Right kidney (tissue), 9 donors: ENCODE results near the gene MCM6.
"Not testable (repeated sequence)": the region's sequence is repeated elsewhere in the genome, so short reads cannot be mapped to it uniquely, and the experiment has no call there.

Source experiments
- DNase-seq: peaks from one replicate; pipeline ENCODE4 v3.0.0-alpha.2; 2016
- long read RNA-seq, 8 donors: transcript quantifications; one replicate each; lab custom pipeline, GENCODE V29; 2026

MCM6 gene
- long read RNA-seq, donor 1, transcript MCM6-201 (17 exons, 3,736 nt) = major isoform, 5 of 10 reads
- long read RNA-seq, donor 1, partial matches to known transcripts = 5 of 10 reads
- long read RNA-seq, donor 1, other reads (novel, unspliced or antisense) = 0 of 10 reads
- long read RNA-seq, donor 2, partial matches to known transcripts = 0 of 1 reads
- long read RNA-seq, donor 2, other reads (novel, unspliced or antisense) = 0 of 1 reads
- long read RNA-seq, donor 3, partial matches to known transcripts = 0 of 4 reads
- long read RNA-seq, donor 3, other reads (novel, unspliced or antisense) = 0 of 4 reads
- long read RNA-seq, donor 4, partial matches to known transcripts = 7 of 11 reads
- long read RNA-seq, donor 4, other reads (novel, unspliced or antisense) = 0 of 11 reads
- long read RNA-seq, donor 5, transcript MCM6-201 (17 exons, 3,736 nt) = major isoform, 6 of 6 reads
- long read RNA-seq, donor 5, partial matches to known transcripts = 0 of 6 reads
- long read RNA-seq, donor 5, other reads (novel, unspliced or antisense) = 0 of 6 reads
- long read RNA-seq, donor 6, partial matches to known transcripts = 0 of 4 reads
- long read RNA-seq, donor 6, other reads (novel, unspliced or antisense) = 0 of 4 reads
- long read RNA-seq, donor 7, transcript MCM6-201 (17 exons, 3,736 nt) = major isoform, 9 of 14 reads
- long read RNA-seq, donor 7, partial matches to known transcripts = 5 of 14 reads
- long read RNA-seq, donor 7, other reads (novel, unspliced or antisense) = 0 of 14 reads
- long read RNA-seq, donor 8, transcript MCM6-201 (17 exons, 3,736 nt) = major isoform, 7 of 7 reads
- long read RNA-seq, donor 8, partial matches to known transcripts = 0 of 7 reads
- long read RNA-seq, donor 8, other reads (novel, unspliced or antisense) = 0 of 7 reads

- peak; percentile 95 for DNase-seq
These were observed at the start of gene MCM6 for GRCh38 chr2:135876066-135876711. TSS of gene MCM6 (minus strand) at chr2:135876443. CDS start at chr2:135876365, 78 bp downstream.

- no peak for DNase-seq
These were observed 49.3 kb upstream of the MCM6 start for GRCh38 chr2:135925571-135925970.

GRCh38 chr2:135916207-135916606, 40.0 kb upstream of the MCM6 start:
- no peak for DNase-seq

- no peak for DNase-seq
These were observed 38.2 kb upstream of the MCM6 start for GRCh38 chr2:135914485-135914884.

- DNase-seq = peak; percentile 5
These were observed 37.6 kb upstream of the MCM6 start for GRCh38 chr2:135913727-135914365.

GRCh38 chr2:135909976-135910375, 33.7 kb upstream of the MCM6 start:
- no peak for DNase-seq

GRCh38 chr2:135905679-135906078, 29.4 kb upstream of the MCM6 start:
- no peak for DNase-seq

- DNase-seq = no peak
These were observed 28.2 kb upstream of the MCM6 start for GRCh38 chr2:135904341-135904989.

GRCh38 chr2:135903650-135904049, 27.4 kb upstream of the MCM6 start:
- no peak for DNase-seq

GRCh38 chr2:135899567-135899966, 23.3 kb upstream of the MCM6 start:
- DNase-seq = no peak

GRCh38 chr2:135898234-135898786, 22.1 kb upstream of the MCM6 start:
- DNase-seq = no peak

- no peak for DNase-seq
These were observed 18.7 kb upstream of the MCM6 start for GRCh38 chr2:135894930-135895329.

GRCh38 chr2:135893374-135893794, 17.1 kb upstream of the MCM6 start:
- no peak for DNase-seq

- DNase-seq = no peak
These were observed 14.6 kb upstream of the MCM6 start for GRCh38 chr2:135890835-135891234.

GRCh38 chr2:135890149-135890548, 13.9 kb upstream of the MCM6 start:
- no peak for DNase-seq

- not testable (repeated sequence) for DNase-seq
These were observed 12.3 kb upstream of the MCM6 start for GRCh38 chr2:135888587-135888986.

- DNase-seq = no peak
These were observed 9.5 kb upstream of the MCM6 start for GRCh38 chr2:135885709-135886108.

- DNase-seq = no peak
These were observed 6.2 kb upstream of the MCM6 start for GRCh38 chr2:135882415-135882814.

GRCh38 chr2:135876770-135877169, 527 bp upstream of the MCM6 start:
- not testable (repeated sequence) for DNase-seq

- DNase-seq = no peak
These were observed 665 bp downstream of the MCM6 start for GRCh38 chr2:135875491-135876065.

- no peak for DNase-seq
These were observed 1.4 kb downstream of the MCM6 start for GRCh38 chr2:135874777-135875365.
